Smooth muscle cell (in vitro differentiated cells): ENCODE data around the gene C6orf132. TPM values are rescaled to one million over a fixed set of nuclear protein-coding genes. Genes with fewer than 3 reads are reported as not detected.

Experiments
- DNase-seq: peaks from one replicate; lab custom pipeline; 2025; ENCODE audit not compliant: unreplicated experiment; lab: John Stamatoyannopoulos, UW
- H2AFZ ChIP-seq: fragments of 200-600 bp; sonication (generic); 2 replicates; pipeline ENCODE4 v1.6.0; 2016; ENCODE audit warnings: antibody characterized with exemption, low read depth, mild to moderate bottlenecking
- H3F3A ChIP-seq: fragments of 200-600 bp; sonication (generic); 2 replicates; pipeline ENCODE4 v1.6.0; 2017; ENCODE audit warnings: antibody characterized with exemption, low read depth
- H3K27ac ChIP-seq: fragments of 200-600 bp; sonication (generic); 2 replicates; pipeline ENCODE4 v1.5.1; 2016; ENCODE audit warnings: low read depth, mild to moderate bottlenecking
- H3K27me3 ChIP-seq: fragments of 200-600 bp; sonication (generic); 2 replicates; pipeline ENCODE4 v1.6.1; 2016; ENCODE audit warnings: low read depth, mild to moderate bottlenecking
- H3K36me3 ChIP-seq: fragments of 200-600 bp; sonication (generic); 2 replicates; pipeline ENCODE4 v1.5.1; 2016; ENCODE audit warnings: low read depth
- H3K4me1 ChIP-seq: fragments of 200-600 bp; sonication (generic); 2 replicates; pipeline ENCODE4 v1.5.1; 2016; ENCODE audit warnings: low read depth
- H3K4me2 ChIP-seq: fragments of 200-600 bp; sonication (generic); 2 replicates; pipeline ENCODE4 v1.6.0; 2016; ENCODE audit warnings: mild to moderate bottlenecking
- H3K4me3 ChIP-seq: fragments of 200-600 bp; sonication (generic); 2 replicates; pipeline ENCODE4 v1.5.1; 2016; ENCODE audit warnings: mild to moderate bottlenecking
- H3K79me2 ChIP-seq: fragments of 200-600 bp; sonication (generic); 2 replicates; pipeline ENCODE4 v1.6.0; 2016; ENCODE audit warnings: low read depth, mild to moderate bottlenecking
- H3K9ac ChIP-seq: fragments of 200-600 bp; sonication (generic); 2 replicates; pipeline ENCODE4 v1.6.0; 2016; ENCODE audit warnings: low read depth
- H3K9me3 ChIP-seq: fragments of 200-600 bp; sonication (generic); replicated peaks from 2 replicates; pipeline ENCODE4 v1.5.1; 2016; ENCODE audit warnings: low read depth
- H4K20me1 ChIP-seq: fragments of 200-600 bp; sonication (generic); 2 replicates; pipeline ENCODE4 v1.6.0; 2016; ENCODE audit warnings: low read depth
- WGBS: methylation state at CpG from one replicate; pipeline ENCODE4 v1.1.7; 2016; ENCODE audit warnings: low lambda C conversion rate; 5-methylcytosine and 5-hydroxymethylcytosine counted together
- polyA plus RNA-seq: library from polyadenylated mRNA; unstranded; fragments of >200 nt; fragmentation: Nextera tagmentation; extraction: Ambion mirVana; gene quantifications from 2 replicates; pipeline ENCODE4 v1.2.1, GENCODE V29; 2016
- total RNA-seq: library from RNA; depleted of rRNA; stranded (reverse); fragments of >200 nt; gene quantifications from 2 replicates; pipeline ENCODE4 v1.2.3, GENCODE V29; 2014
- TF ChIP-seq, protein P1 (sequence below): fragments of 200-600 bp; sonication (generic); IDR thresholded peaks from 2 replicates; pipeline ENCODE4 v1.5.1; 2017; ENCODE audit warnings: borderline replicate concordance, mild to moderate bottlenecking, antibody characterized with exemption; ENCODE audit not compliant: insufficient read depth, poor library complexity, severe bottlenecking

Gene C6orf132
- total and polyA plus RNA-seq, 2 experiments from 2014 or later: 1.4 to 4.9 TPM

GRCh38 chr6:42118162-42119001, 24.0 kb downstream of the C6orf132 start:
- Histone ChIP-seq H3K9me3 (no peaks in the 10 kb centered on the region), H4K20me1 (peaks cover 12% of the 10 kb centered on the region), H3K9ac (no peak overlapping the region), H3K27me3 (no peaks in the 10 kb centered on the region), H3K4me2 (no peak overlapping the region), H3K4me1 (no peaks in the 10 kb centered on the region), H3K36me3 (no peaks in the 10 kb centered on the region), H2AFZ (no peak overlapping the region), H3K79me2 (no peaks in the 10 kb centered on the region), H3F3A (no peaks in the 10 kb centered on the region), H3K4me3 (no peak overlapping the region), H3K27ac (no peak overlapping the region)
- DNase-seq: no peak
- TF ChIP-seq, protein P1, sequence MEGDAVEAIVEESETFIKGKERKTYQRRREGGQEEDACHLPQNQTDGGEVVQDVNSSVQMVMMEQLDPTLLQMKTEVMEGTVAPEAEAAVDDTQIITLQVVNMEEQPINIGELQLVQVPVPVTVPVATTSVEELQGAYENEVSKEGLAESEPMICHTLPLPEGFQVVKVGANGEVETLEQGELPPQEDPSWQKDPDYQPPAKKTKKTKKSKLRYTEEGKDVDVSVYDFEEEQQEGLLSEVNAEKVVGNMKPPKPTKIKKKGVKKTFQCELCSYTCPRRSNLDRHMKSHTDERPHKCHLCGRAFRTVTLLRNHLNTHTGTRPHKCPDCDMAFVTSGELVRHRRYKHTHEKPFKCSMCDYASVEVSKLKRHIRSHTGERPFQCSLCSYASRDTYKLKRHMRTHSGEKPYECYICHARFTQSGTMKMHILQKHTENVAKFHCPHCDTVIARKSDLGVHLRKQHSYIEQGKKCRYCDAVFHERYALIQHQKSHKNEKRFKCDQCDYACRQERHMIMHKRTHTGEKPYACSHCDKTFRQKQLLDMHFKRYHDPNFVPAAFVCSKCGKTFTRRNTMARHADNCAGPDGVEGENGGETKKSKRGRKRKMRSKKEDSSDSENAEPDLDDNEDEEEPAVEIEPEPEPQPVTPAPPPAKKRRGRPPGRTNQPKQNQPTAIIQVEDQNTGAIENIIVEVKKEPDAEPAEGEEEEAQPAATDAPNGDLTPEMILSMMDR: no peak
- WGBS: 70% methylated on average over 10 of the region's 10 CpGs

GRCh38 chr6:42117843-42118161, 24.6 kb downstream of the C6orf132 start:
- no peak overlapping the region for H3K4me3 ChIP-seq
- 86% methylated on average over 3 of the region's 3 CpGs for WGBS
- H4K20me1 ChIP-seq: peaks cover 18% of the 10 kb centered on the region
- no peak overlapping the region for H3K4me2 ChIP-seq
- no peak overlapping the region for H3K9ac ChIP-seq
- H3F3A ChIP-seq: no peaks in the 10 kb centered on the region
- H3K9me3 ChIP-seq: no peaks in the 10 kb centered on the region
- no peak for DNase-seq
- TF ChIP-seq, protein P1: no peak
- no peak overlapping the region for H3K27ac ChIP-seq
- no peaks in the 10 kb centered on the region for H3K4me1 ChIP-seq
- H2AFZ ChIP-seq: no peak overlapping the region
- H3K36me3 ChIP-seq: no peaks in the 10 kb centered on the region
- no peaks in the 10 kb centered on the region for H3K27me3 ChIP-seq
- no peaks in the 10 kb centered on the region for H3K79me2 ChIP-seq

DNA sequence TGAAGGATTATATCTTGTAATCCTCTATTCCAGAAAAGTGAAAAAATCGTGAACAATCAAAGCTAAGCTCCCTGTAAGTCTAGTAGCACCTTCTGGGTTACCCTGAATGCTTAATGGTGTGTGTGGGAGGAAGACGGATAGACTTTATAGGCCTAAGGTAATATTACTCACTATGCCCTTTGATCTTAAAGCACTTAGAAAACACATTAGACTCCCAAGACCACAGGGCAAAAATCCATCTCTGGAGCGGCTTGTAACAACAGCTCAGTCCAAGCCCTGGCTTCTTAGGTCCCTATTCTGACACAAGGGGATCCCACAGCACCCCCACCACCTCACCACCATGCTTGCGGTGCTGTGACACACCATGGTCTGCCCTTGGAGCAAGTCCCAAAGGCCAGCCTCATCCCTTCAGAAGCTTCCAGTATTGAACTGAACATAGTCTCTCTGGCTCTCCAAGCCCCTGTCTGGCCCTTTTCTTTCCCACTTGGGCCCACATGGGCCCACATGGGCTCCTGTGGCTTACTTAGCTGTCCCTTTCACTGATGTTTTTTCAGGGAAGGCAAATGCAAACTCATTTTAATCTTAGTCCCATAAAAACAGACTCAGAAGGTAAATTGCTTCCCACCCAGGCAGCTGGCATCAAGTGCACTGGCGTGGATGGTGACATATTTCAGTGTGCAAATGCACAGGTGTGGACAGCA, 28.3 kb downstream of the C6orf132 start:
- Histone ChIP-seq H3K4me2 (no peak overlapping the region), H3K9me3 (no peaks in the 10 kb centered on the region), H3K9ac (no peak overlapping the region), H3K36me3 (no peaks in the 10 kb centered on the region), H3K4me3 (no peak overlapping the region), H3K4me1 (no peaks in the 10 kb centered on the region), H3F3A (no peaks in the 10 kb centered on the region), H3K27me3 (no peaks in the 10 kb centered on the region), H3K79me2 (no peaks in the 10 kb centered on the region), H2AFZ (no peak overlapping the region), H3K27ac (peak overlapping the region; percentile 32), H4K20me1 (peaks cover 24% of the 10 kb centered on the region)
- TF ChIP-seq, protein P1: no peak
- no peak for DNase-seq
- 44% methylated on average over 5 of the region's 5 CpGs for WGBS
